Cortex of kidney (tissue), 1 donor: ENCODE measurements around the gene CACNA2D3.

ENCODE experiments used
- DNase-seq: peaks from one replicate; lab custom pipeline; 2025; lab: John Stamatoyannopoulos, UW

CACNA2D3 gene

DNA sequence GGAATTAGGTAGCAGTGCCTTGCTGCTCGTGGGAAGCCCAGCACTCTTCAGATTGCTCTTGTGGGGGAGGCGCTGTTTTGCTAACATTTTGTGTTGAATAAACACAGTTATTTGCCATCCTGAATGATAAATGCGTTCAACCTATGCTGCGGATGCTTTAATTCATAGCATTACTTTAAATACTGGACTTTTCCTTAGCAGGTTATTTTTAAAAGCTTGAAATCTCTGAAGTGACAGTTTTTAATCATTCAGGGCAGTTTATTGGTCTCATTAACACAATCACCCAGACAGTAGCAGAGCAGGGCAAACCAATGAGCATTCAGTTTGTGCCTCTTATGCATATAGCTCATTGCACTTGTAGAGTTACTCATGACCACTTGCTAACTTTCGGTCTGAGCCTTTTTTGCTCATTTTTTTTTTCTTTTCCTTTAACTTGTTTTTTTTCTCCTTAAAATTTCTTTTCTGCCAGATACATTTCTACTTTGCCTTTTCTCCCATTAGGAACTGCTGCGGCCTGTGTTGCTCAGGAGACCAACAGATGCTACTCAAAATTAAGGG lies 5.2 kb downstream of the CACNA2D3 start:
- DNase-seq: no peak

DNA sequence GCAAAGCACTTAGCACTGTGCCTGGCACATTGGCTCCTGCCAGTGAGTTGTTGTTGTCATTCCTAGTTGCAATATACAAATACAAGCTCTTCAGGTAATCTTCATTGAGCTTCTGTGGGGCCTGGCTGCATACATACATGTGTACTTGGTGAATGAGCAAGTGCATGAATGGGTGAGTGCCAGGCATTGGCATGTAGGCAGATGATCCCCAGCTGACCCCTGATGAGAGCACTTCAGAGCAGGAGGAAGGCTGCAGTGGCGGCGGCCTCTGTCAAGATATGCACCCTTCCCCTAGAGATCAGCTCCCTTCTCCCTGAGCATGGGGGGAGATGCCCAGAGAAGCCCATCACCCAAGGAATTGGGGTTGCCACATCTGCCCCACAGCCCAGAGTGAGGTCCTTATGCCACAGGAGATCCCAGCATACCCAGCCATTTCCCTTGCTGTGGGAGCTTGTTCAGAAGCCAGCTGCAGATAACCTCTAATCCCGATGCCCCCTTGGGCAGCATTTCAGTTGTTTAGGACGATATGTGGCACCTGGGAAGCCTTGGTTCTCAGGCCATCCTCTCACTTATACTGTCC lies 8.8 kb downstream of the CACNA2D3 start:
- DNase-seq: no peak

DNA sequence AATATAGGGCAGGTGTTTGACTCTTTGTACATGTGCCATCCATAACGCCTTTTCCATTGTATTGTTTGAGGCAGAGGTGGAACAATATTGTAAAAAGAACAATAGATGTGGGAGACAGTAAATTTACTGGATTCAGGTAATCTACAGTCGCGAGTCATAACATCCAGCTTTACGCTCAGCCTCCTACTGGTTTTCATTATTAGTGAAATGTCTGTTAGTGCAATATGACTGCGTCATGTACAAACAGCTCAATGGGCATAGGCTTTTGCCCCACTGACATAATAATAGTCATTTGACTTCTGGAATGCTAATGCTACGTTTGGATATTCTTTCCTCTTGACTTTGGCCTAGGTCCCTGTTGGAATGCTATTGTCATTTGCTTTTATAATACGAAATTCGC lies 9.5 kb downstream of the CACNA2D3 start:
- no peak for DNase-seq

DNA sequence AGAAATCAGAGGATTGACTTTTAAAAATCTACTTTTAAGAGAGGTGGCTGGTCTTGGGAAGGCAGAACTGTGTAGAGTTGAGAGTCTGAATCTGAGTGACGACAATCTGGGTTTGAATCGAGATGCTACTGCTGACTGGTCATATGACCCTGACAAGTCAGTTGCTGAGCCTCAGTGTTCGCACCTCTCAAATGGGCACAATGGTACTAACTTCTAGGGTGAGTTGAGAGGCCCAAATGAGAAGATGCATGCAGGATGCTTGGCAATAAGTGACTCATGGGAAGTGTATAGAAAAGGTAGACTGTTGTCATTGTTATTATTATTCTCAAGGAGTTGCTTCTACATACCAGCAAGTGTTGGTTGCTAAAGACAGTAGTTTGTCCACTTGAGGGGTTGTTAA lies 10.3 kb downstream of the CACNA2D3 start:
- no peak for DNase-seq

DNA sequence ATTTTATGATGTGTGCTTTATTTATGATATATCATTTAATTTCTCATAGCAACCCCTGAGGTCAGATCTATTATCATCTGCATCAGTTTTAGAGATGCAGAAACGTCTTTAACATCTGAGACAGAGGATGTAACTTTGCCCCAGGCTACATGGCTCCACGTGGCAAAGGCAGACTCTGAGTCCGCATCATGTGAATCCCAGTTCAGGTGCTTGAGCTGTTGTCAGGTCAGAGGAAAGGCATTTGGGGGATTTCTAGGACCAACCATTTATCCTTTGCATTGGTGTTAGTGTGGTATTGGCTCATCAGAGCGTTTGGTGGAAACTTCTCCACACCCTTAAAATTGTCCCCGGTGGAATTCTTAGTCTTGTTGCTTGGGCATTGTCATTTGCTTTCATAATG lies 10.8 kb downstream of the CACNA2D3 start:
- no peak for DNase-seq

DNA sequence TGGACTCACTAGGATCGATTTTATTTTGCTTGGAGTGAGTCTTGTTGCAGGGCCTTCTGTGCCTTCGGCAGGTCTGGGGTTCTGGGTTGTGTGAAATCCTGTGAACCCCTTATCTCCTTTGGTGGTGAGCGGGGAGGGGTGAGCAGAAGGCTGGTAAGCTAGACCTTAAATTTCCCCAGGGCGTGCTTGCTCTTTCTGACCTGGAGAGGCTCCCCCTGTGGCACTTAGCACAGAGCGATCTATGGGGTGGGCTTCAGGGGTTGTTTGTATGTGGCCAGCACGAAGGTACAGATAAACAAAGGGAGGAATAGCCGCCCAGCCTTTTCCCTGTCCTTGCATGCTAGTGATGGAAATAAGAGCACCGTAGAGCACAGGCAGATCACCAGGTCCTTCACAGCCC lies 11.8 kb downstream of the CACNA2D3 start:
- no peak for DNase-seq

DNA sequence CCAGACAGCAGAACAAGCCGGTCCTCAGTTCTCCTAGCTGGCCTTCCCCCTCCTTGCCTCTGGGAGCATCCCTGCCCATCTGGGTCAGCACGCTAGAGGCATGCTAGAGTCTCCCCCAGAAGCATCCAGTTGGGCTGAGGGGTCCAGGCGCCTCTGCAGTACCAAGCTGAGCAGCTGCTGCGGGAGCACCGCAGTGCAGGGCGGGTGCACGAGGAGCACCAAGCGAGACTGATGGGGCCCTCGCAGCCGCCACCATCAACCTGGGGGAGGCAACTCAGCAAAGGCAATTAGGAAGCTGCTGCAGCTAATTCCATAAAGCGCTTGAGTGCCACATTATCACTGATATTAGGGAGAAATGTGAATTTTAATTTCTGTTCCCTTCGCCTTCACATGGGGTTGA lies 12.4 kb downstream of the CACNA2D3 start:
- no peak for DNase-seq

DNA sequence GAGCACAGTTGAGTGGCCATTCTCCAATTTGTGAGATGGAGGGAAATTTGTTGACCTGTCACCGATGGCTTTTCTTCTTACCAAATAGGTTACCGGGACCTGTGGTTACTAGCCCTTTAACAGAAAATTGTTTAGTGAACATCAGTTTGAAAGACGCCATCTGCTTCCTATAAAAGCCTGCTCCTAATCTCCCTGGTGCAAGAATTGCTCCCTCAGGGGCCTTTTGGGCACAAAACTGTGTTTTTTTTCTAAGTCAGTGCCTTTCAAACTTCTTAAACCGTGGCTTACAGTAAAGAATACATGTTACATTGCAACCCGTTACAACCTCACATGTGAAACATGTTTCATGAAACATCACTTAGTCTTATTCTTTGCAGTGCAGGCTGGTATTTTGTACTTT lies 15.0 kb downstream of the CACNA2D3 start:
- DNase-seq: no peak

DNA sequence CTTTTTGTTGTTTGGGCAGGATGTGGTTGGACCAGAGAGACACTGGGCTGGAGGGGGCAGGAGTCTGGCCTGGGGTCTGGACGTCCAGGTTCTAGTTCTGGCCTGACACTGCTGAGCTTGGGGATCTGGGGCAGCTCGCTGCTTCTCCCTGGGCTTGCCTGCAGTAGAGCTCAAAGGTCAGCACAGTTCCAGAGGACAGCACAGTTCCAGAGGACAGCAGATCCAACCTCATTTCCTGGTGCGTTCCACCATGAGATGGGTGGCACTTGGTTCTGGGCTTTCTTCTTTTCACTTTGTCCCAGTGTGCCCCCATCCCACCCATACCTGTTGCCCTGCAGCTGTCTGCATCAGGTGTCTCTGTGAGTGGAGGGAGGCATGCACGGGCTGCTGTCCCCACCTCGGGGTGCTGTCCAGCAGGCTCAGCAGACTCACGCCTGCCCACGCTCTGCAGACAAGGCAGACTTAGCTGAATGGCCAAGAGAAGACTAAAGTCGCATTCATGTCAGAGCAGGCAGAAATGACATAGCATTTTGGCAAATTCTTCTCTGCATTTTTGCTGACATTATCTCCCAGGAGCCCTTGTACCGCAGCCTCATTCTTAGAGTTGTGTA lies 16.7 kb downstream of the CACNA2D3 start:
- no peak for DNase-seq

DNA sequence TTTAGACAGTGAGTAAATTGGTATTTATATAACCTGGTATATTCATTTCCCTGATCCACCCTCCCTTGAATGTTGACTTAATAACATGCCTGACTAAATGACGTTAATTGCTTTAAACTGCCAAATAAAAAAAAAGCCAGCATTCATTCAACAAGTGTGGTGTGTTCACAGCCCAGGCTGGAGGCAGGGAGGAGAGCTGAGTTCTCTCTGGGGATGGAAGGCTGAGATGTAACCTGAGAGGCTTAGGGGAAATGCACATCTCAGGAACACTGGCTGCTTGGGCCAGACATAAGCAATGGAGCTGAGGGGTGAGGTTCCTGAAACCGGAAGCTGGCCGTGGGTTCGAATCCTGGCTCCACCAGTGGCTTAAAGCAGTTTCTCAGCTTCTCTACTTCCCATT lies 17.3 kb downstream of the CACNA2D3 start:
- DNase-seq: no peak

DNA sequence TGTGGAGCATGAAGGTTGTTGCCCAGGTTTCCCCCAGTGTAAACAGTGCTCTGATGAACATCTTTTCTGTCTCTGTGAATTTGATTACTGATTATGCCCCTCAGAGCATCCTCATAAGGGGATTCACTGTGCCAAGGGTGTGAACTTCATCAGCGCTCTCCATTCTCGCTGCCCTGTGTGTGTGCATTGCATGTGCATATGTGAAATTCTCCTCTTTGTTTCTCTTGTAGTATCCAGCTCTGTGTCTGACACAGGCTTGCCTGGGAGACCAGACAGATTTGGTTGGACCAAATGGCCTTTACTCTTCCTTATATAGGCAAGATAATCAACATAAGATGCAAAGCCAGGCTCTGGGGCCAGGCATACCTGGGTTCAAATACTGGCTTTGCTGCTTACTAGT lies 21.9 kb downstream of the CACNA2D3 start:
- DNase-seq: no peak

DNA sequence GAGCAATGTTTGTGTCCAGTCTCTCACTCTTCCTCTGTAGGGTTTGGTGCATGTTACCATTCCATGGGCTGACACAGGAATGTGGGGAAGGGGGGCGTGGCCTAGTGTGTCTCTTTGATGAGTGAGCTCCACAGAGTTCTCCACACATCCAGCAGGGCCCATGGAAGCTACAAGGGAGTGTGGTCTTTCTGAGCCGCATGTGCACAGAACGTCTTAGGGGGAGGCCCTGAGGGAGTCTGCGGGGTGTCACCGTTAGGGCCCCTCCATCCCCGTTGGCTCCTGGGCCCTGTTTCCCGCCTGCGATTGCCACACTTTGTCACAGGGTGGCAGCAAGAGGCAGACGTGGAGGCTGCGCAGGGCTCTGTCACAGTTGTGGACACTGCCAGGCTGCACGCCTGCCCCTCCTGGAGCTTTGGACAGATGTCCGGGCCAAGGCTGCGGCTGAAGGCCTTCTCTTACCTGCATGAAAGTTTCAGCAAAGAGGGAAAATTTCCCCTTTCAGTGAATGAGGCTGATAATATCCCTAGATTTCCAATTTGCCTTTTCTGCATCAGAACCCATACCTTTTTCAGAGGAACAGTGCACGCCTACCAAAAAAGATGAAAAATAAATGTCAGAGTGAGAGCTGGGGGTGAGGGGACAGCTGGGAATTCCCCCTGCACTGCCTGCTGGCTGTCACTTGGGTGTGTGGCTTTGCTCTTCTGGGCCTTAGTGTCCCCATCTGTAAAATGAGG lies 24.3 kb downstream of the CACNA2D3 start:
- no peak for DNase-seq

DNA sequence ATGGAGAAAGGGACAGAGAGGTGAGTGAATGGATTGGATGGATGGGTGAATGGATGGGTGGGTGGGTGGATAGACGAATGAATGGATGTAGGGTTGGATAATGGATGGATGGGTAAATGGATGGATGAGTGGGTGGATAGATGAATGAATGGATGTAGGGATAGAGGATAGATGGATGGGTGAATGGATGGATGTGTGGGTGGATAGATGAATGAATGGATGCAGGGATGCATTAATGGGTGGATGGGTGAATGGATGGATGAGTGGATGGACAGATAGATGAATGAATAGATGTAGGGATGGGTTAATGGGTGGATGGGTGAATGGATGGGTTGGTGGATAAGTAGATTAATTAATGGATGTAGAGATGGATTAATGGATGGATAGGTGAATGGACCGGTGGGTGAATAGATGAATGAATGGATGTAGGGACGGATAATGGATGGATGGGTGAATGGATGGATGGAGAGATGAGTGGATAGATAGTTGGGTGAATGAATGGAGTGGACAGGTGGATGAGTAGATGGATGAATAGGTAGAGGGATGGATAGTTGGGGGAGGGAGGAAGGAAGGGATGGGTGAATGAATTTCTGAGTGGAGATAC lies 28.6 kb downstream of the CACNA2D3 start:
- DNase-seq: no peak

DNA sequence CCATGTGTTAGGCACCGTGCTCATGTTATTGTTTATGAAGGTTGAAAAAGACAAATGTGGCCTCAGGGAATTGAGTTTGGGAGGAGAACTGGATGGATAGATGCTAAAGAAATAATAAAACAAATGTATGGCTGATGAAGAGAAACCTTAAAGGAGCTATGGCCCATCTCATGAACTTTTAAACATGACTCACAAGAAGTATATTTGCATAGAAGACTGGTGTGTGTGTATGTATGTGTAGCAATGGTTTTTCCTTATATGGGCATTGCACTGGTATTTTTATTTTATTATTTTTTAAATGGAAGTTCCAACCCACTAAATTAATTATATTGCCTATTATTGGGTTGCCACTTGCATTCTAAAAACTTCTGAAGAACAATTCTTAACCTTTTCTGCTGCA lies 31.1 kb downstream of the CACNA2D3 start:
- DNase-seq: no peak

DNA sequence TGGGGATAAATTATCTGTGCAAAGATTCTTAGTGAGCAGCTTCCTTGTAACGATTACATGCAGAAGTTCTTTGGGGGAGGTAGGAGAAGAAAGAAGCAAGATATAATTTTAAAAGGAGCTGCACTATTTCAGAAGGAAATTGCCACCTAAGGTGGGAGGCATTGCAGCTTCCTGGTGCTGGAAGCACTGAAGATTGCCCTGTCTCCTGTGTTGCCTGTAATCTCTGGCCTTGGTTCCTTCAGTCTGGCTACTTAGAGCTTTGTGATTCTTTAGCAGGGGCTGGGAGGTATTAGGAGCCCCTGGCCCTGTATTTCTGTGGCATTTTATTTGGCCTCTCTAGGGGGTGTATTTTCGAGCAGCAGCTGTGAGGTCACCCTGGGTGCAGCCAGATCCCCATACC lies 35.5 kb downstream of the CACNA2D3 start:
- no peak for DNase-seq

DNA sequence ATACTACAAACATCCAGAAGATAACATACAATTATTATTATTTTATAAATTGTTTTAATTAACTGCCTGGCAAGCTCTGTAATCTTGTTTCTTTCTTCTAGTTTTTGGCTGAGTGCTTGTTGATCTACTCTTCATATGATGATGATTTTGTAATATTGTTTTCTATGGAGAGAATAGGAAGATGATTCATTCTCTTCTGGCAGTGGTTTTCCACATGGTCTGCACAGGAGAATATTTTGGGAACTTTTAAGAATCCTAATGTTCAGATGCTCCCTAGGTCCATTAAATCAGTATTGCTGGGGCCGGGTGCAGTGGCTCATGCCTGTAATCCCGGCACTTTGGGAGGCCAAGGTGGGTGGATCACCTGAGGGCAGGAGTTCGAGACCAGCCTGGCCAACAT lies 37.6 kb downstream of the CACNA2D3 start:
- DNase-seq: no peak

DNA sequence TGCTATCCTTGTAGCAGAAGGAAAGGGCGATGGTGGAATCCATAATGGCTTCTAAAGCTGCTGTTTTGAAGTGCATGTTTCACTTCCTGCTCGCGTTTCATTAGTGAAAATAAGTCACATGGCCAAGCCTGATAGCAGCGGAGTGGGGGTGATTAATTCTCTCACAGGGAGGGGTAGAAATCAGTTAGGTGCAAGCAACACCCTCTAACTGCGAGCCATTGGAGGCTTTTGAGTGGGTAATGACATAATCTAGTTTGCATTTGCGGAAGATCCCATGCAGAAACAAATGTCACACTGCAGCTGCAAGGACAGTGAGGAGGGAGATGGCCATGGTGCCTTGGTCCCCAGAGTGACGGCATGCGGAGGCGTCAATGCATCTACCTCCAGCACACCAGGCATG lies 41.1 kb downstream of the CACNA2D3 start:
- DNase-seq: no peak

DNA sequence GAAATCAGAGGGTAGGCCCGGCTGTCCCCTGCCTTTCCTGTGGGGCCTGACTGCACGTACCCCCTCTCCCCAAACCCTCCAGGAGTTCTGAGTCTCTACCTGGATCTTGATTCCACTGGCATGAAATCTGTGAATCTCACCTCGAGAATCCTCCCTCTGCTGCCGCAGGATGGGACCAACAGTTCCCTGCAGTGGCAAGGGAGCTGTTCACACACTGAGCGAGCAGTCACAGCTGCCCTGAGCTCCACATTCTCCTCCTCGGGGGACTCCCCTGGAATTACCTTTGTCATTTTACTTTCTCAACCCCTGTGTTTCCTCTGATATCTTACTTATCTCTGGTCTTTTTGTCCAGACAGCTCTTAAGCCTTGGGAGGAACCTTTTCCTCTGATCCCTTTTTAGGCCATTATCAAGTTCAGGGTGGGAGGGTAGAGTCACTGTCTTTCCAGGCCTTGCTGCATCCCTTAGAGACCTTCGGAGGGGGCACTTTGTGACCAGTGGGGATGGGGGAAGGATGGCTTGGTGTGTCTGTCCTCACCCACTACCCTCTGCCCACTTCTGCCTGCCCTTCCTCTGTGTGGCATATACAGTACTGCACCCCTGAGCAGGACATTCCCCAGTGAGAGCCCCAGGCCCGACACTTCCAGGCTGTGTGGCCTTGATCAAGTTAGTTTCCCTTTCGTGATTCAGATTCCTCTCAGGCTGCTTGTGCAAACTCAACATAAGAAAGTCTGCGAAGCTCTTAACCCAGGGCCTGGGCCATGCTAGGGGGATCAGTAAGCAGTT lies 42.0 kb downstream of the CACNA2D3 start:
- no peak for DNase-seq

DNA sequence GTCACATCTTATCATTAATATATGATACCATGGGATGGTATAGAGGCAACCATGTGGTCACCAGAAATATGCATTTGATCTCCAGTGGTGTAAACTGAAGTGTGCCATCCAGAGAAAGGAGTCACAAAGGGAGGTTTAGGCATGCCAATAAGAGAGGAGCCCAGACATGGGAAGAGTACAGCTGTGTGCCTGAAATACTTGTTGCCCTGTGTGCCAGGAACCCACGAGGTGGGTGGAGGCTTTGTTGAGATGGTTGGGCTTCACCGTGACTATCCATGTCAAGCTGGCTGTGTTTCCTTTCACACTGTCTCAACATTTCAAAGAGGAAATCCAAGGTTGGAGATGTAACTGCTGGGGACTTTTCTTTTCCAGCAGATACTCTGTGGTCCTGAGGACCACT lies 43.5 kb downstream of the CACNA2D3 start:
- DNase-seq: no peak

DNA sequence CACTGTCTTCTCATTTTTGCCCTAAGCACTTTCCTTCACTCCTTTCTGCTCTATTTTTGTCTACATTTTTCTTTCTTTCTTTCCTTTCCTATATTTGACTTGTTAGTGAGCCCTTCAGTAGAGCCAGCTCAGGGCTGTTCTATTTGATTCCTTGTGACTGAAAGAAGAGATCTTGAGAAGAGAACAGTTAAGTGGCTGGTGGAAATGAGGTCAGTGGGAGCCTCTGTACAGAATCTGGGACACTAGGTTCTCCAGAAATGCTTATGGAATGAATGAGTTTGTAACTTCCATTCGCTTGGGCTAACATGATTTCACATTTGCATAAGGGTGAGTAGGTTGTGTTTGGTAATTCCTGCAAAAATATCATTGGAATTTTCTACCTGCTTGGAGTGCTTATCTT lies 45.6 kb downstream of the CACNA2D3 start:
- no peak for DNase-seq

DNA sequence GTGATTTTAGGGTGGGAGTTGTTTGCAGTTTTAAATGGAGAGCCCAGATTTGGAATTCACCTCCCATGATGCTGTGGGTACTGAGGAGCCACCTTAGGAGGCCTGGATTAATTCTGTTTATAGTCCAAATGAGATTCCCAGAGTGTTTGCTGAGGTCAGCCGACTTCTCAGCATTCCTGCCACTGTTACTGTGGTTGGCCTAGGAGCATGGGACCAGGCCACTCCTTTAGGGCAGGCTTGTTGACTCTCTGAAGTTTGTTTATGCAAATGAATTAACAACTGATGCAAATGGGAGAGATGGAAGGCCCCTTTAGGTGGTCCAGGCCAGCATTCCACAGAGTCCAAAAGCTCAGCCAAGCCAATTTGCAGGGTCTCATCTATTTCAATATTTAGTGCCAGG lies 46.1 kb downstream of the CACNA2D3 start:
- DNase-seq: no peak

DNA sequence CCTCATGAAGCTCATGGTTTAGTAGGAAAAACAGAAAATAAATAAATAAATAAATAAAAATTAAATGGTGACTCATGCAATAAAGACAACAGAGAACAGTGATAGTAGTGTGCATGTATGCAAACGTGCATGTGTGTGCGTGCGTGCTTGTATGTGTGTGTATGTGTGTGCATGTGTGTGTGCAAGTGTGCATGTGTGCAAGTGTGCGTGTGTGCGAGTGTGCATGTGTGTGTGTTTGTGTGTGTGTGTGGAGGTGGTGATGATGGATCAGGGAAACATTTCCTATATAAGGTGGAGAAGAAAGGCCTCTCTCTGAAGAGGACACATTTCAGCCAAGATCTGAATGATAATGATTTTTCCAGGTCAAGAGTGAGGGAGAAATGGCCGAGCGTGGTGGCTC lies 47.2 kb downstream of the CACNA2D3 start:
- no peak for DNase-seq
